ENCODE data around the gene NCR3LG1.

NCR3LG1 gene

GRCh38 chr11:17352950-17353820, 1.6 kb downstream of the NCR3LG1 start:
- TF ChIP-seq GATA2 (IDR thresholded peaks at IDR 0.05; ENCODE audit: low read depth, low read length) (no peak), GATA3 (IDR thresholded peaks at IDR 0.05; ENCODE audit: low read depth, low read length) (no peak)

GRCh38 chr11:17353821-17354600, 2.4 kb downstream of the NCR3LG1 start:
- TF ChIP-seq GATA3 (IDR thresholded peaks at IDR 0.05; ENCODE audit: low read depth, low read length) (no peak), GATA2 (IDR thresholded peaks at IDR 0.05; ENCODE audit: low read depth, low read length) (no peak)

GRCh38 chr11:17354601-17354991, 3.0 kb downstream of the NCR3LG1 start:
- no peak for TF ChIP-seq GATA3 (IDR thresholded peaks at IDR 0.05; ENCODE audit: low read depth, low read length)
- no peak for TF ChIP-seq GATA2 (IDR thresholded peaks at IDR 0.05; ENCODE audit: low read depth, low read length)

- no peak for TF ChIP-seq GATA2 (IDR thresholded peaks at IDR 0.05; ENCODE audit: low read depth, low read length)
- TF ChIP-seq GATA3 (IDR thresholded peaks at IDR 0.05; ENCODE audit: low read depth, low read length), result no peak
Measured at GRCh38 chr11:17366495-17366894, 14.9 kb downstream of the NCR3LG1 start.

- TF ChIP-seq GATA3 (IDR thresholded peaks at IDR 0.05; ENCODE audit: low read depth, low read length) (no peak), GATA2 (IDR thresholded peaks at IDR 0.05; ENCODE audit: low read depth, low read length) (no peak)
Measured at GRCh38 chr11:17368551-17368950, 17.0 kb downstream of the NCR3LG1 start.

- no peak for TF ChIP-seq GATA2 (IDR thresholded peaks at IDR 0.05; ENCODE audit: low read depth, low read length)
- TF ChIP-seq GATA3 (IDR thresholded peaks at IDR 0.05; ENCODE audit: low read depth, low read length), result no peak
Measured at GRCh38 chr11:17369094-17369493, 17.5 kb downstream of the NCR3LG1 start.

GRCh38 chr11:17369684-17370243, 18.2 kb downstream of the NCR3LG1 start:
- TF ChIP-seq GATA3 (IDR thresholded peaks at IDR 0.05; ENCODE audit: low read depth, low read length), result no peak
- no peak for TF ChIP-seq GATA2 (IDR thresholded peaks at IDR 0.05; ENCODE audit: low read depth, low read length)

- no peak for TF ChIP-seq GATA2 (IDR thresholded peaks at IDR 0.05; ENCODE audit: low read depth, low read length)
- TF ChIP-seq GATA3 (IDR thresholded peaks at IDR 0.05; ENCODE audit: low read depth, low read length), result no peak
Measured at GRCh38 chr11:17371614-17372013, 20.0 kb downstream of the NCR3LG1 start.

GRCh38 chr11:17375547-17375946, 23.9 kb downstream of the NCR3LG1 start:
- TF ChIP-seq GATA3 (IDR thresholded peaks at IDR 0.05; ENCODE audit: low read depth, low read length) (no peak), GATA2 (IDR thresholded peaks at IDR 0.05; ENCODE audit: low read depth, low read length) (no peak)

- TF ChIP-seq GATA2 (IDR thresholded peaks at IDR 0.05; ENCODE audit: low read depth, low read length), result no peak
- TF ChIP-seq GATA3 (IDR thresholded peaks at IDR 0.05; ENCODE audit: low read depth, low read length), result no peak
Measured at GRCh38 chr11:17376493-17376892, 24.9 kb downstream of the NCR3LG1 start.

- TF ChIP-seq GATA3 (IDR thresholded peaks at IDR 0.05; ENCODE audit: low read depth, low read length) (no peak), GATA2 (IDR thresholded peaks at IDR 0.05; ENCODE audit: low read depth, low read length) (no peak)
Measured at GRCh38 chr11:17378655-17379054, 27.1 kb downstream of the NCR3LG1 start.

GRCh38 chr11:17379383-17380180, 28.0 kb downstream of the NCR3LG1 start:
- TF ChIP-seq GATA3 (IDR thresholded peaks at IDR 0.05; ENCODE audit: low read depth, low read length), result no peak
- no peak for TF ChIP-seq GATA2 (IDR thresholded peaks at IDR 0.05; ENCODE audit: low read depth, low read length)

- TF ChIP-seq GATA3 (IDR thresholded peaks at IDR 0.05; ENCODE audit: low read depth, low read length), result no peak
- no peak for TF ChIP-seq GATA2 (IDR thresholded peaks at IDR 0.05; ENCODE audit: low read depth, low read length)
Measured at GRCh38 chr11:17381156-17381555, 29.6 kb downstream of the NCR3LG1 start.

All from SH-SY5Y (cell line).